H9 (cell line): Measurements from ENCODE around the gene DEPDC5. TPM values are rescaled to one million over a fixed set of nuclear protein-coding genes. Genes with fewer than 3 reads are reported as not detected.
A peak's percentile ranks its signal among the peaks of the same experiment; 100 is the strongest.

Experiments used
- DNase-seq: peaks from one replicate; pipeline ENCODE4 v3.0.0-alpha.2; 2017
- H2AFZ ChIP-seq: one replicate; pipeline ENCODE4 v1.6.1; 2013; ENCODE audit warnings: mild to moderate bottlenecking, low read length, control low read depth, moderate library complexity
- H2AK5ac ChIP-seq: 2 replicates; pipeline ENCODE4 v1.6.1; 2013; ENCODE audit warnings: low read length, control low read depth, mixed read lengths; ENCODE audit not compliant: insufficient read length
- H2BK120ac ChIP-seq: one replicate; pipeline ENCODE4 v1.6.1; 2013; ENCODE audit warnings: low read depth, mild to moderate bottlenecking, low read length, control low read depth, inconsistent platforms; ENCODE audit not compliant: poor library complexity, severe bottlenecking
- H2BK12ac ChIP-seq: 2 replicates; pipeline ENCODE4 v1.6.1; 2013; ENCODE audit warnings: low read length, control low read depth, mixed read lengths, low read depth; ENCODE audit not compliant: insufficient read length
- H2BK15ac ChIP-seq: 2 replicates; pipeline ENCODE4 v1.6.1; 2013; ENCODE audit warnings: low read depth, low read length, control low read depth
- H2BK20ac ChIP-seq: one replicate; pipeline ENCODE4 v1.6.1; 2013; ENCODE audit warnings: low read depth, mild to moderate bottlenecking, low read length, control low read depth, inconsistent platforms; ENCODE audit not compliant: poor library complexity, severe bottlenecking
- H2BK5ac ChIP-seq: 2 replicates; pipeline ENCODE4 v1.6.1; 2013; ENCODE audit warnings: low read length, control low read depth, mixed read lengths; ENCODE audit not compliant: insufficient read length
- H3K14ac ChIP-seq: 2 replicates; pipeline ENCODE4 v1.6.1; 2013; ENCODE audit warnings: low read length, control low read depth; ENCODE audit not compliant: insufficient read depth
- H3K18ac ChIP-seq: 2 replicates; pipeline ENCODE4 v1.6.1; 2013; ENCODE audit warnings: low read depth, mild to moderate bottlenecking, mixed read lengths, low read length, control low read depth; ENCODE audit not compliant: insufficient read length
- H3K23ac ChIP-seq: 2 replicates; pipeline ENCODE4 v1.6.1; 2013; ENCODE audit warnings: low read length, control low read depth, mixed read lengths, low read depth; ENCODE audit not compliant: insufficient read length
- H3K23me2 ChIP-seq: 2 replicates; pipeline ENCODE4 v1.6.1; 2013; ENCODE audit warnings: low read depth, mild to moderate bottlenecking, mixed read lengths, low read length, control low read depth; ENCODE audit not compliant: insufficient read length, poor library complexity, severe bottlenecking
- H3K27ac ChIP-seq: 2 replicates; pipeline ENCODE4 v1.5.1; 2013; ENCODE audit warnings: low read length, control low read depth, mixed read lengths, low read depth; ENCODE audit not compliant: insufficient read length
- H3K27me3 ChIP-seq: 2 replicates; pipeline ENCODE4 v1.6.1; 2013; ENCODE audit warnings: low read length, control low read depth, inconsistent platforms; ENCODE audit not compliant: insufficient read depth
- H3K4ac ChIP-seq: 2 replicates; pipeline ENCODE4 v1.6.1; 2013; ENCODE audit warnings: low read depth, mild to moderate bottlenecking, control low read depth, inconsistent platforms, low read length, moderate library complexity
- H3K4me1 ChIP-seq: 2 replicates; pipeline ENCODE4 v1.6.1; 2013; ENCODE audit warnings: low read length, control low read depth, inconsistent platforms; ENCODE audit not compliant: insufficient read depth
- H3K4me2 ChIP-seq: 2 replicates; pipeline ENCODE4 v1.6.1; 2013; ENCODE audit warnings: low read length, control low read depth, mixed read lengths; ENCODE audit not compliant: insufficient read length, insufficient read depth
- H3K56ac ChIP-seq: 2 replicates; pipeline ENCODE4 v1.6.1; 2013; ENCODE audit warnings: low read depth, mild to moderate bottlenecking, mixed read lengths, low read length, control low read depth; ENCODE audit not compliant: insufficient read length
- H3K79me1 ChIP-seq: 2 replicates; pipeline ENCODE4 v1.6.1; 2013; ENCODE audit warnings: low read depth, mild to moderate bottlenecking, moderate library complexity, low read length, control low read depth, inconsistent platforms; ENCODE audit not compliant: insufficient read depth, poor library complexity, severe bottlenecking
- H3K79me2 ChIP-seq: 2 replicates; pipeline ENCODE4 v1.6.1; 2013; ENCODE audit warnings: low read length, control low read depth, inconsistent platforms; ENCODE audit not compliant: insufficient read depth
- H3K9ac ChIP-seq: 2 replicates; pipeline ENCODE4 v1.6.1; 2013; ENCODE audit warnings: low read length, control low read depth, mixed read lengths; ENCODE audit not compliant: insufficient read length; ENCODE audit errors: extremely low read depth
- H3K9me3 ChIP-seq: one replicate; pipeline ENCODE4 v1.6.1; 2013; ENCODE audit warnings: low read depth, low read length, inconsistent platforms; ENCODE audit not compliant: control insufficient read depth
- H3T11ph ChIP-seq: one replicate; pipeline ENCODE4 v1.6.1; 2013; ENCODE audit warnings: mild to moderate bottlenecking, low read length, control low read depth, inconsistent platforms
- H4K20me1 ChIP-seq: one replicate; pipeline ENCODE4 v1.6.1; 2013; ENCODE audit not compliant: control insufficient read depth, insufficient read length, insufficient read depth
- H4K5ac ChIP-seq: 2 replicates; pipeline ENCODE4 v1.6.1; 2013; ENCODE audit warnings: low read depth, mild to moderate bottlenecking, mixed read lengths, low read length, control low read depth; ENCODE audit not compliant: insufficient read length
- H4K8ac ChIP-seq: replicated peaks from 2 replicates; pipeline ENCODE4 v1.6.1; 2013; ENCODE audit warnings: low read length, control low read depth, mixed read lengths, low read depth; ENCODE audit not compliant: insufficient read length
- H4K91ac ChIP-seq: 2 replicates; pipeline ENCODE4 v1.6.1; 2013; ENCODE audit warnings: low read depth, mild to moderate bottlenecking, moderate library complexity, mixed read lengths, low read length, control low read depth; ENCODE audit not compliant: insufficient read length
- H3K27ac Mint-ChIP-seq, 3 experiments: 2 replicates in 2 of 3; 3 replicates in 1 of 3; pipeline ENCODE4 v1.8.0; 2020 to 2021; ENCODE audit warnings: mixed read lengths in 3 of 3, mild to moderate bottlenecking in 1 of 3, moderate library complexity in 1 of 3
- H3K27me3 Mint-ChIP-seq: 2 replicates; pipeline ENCODE4 v1.8.0; 2021; ENCODE audit warnings: low read depth, mild to moderate bottlenecking, moderate library complexity, mixed read lengths
- H3K36me3 Mint-ChIP-seq, 3 experiments: 2 replicates in 2 of 3; 3 replicates in 1 of 3; pipeline ENCODE4 v1.8.0; 2020 to 2021; ENCODE audit warnings: low read depth in 3 of 3, mixed read lengths in 3 of 3; ENCODE audit not compliant: insufficient read depth in 1 of 3
- H3K4me1 Mint-ChIP-seq, 2 experiments: 2 replicates each; pipeline ENCODE4 v1.8.0; 2020; ENCODE audit warnings: mixed read lengths in 2 of 2
- H3K4me3 Mint-ChIP-seq, 2 experiments: 2 replicates in 1 of 2; 3 replicates in 1 of 2; pipeline ENCODE4 v1.8.0; 2020 to 2021; ENCODE audit warnings: mild to moderate bottlenecking in 2 of 2, mixed read lengths in 2 of 2, moderate library complexity in 1 of 2
- H3K9me3 Mint-ChIP-seq, 2 experiments: 2 replicates in 1 of 2; 3 replicates in 1 of 2; pipeline ENCODE4 v1.8.0; 2020; ENCODE audit warnings: mild to moderate bottlenecking in 2 of 2, mixed read lengths in 2 of 2, moderate library complexity in 1 of 2
- CTCF ChIP-seq: fragments of 200-600 bp; sonication (generic); conservative IDR thresholded peaks from 3 replicates; pipeline ENCODE4 v1.8.0; 2021; ENCODE audit warnings: antibody characterized with exemption, mild to moderate bottlenecking
- WGBS: extraction: QIAGEN DNeasy Blood & Tissue Kit; methylation state at CpG from one replicate; pipeline ENCODE4 v1.1.7; 2013; ENCODE audit warnings: missing lambda C conversion rate, low lambda C conversion rate, mixed read lengths; ENCODE audit not compliant: insufficient read length; ENCODE audit errors: extremely low coverage; 5-methylcytosine and 5-hydroxymethylcytosine counted together
- total RNA-seq: library from RNA; stranded (reverse); gene quantifications from 2 replicates; pipeline ENCODE4 v1.2.1, GENCODE V29; 2021

The DEPDC5 gene
- total RNA-seq, 1 experiment from 2014 or later, result 29.2 TPM

- Histone ChIP-seq H2BK120ac (no peak overlapping the region), H3K9me3 (no peaks in the 10 kb centered on the region), H3K56ac (no peak overlapping the region), H3K4ac (no peak overlapping the region), H3K27me3 (no peaks in the 10 kb centered on the region), H3K9ac (no peak overlapping the region), H3K4me2 (no peak overlapping the region), H3K18ac (no peak overlapping the region), H2BK5ac (no peak overlapping the region), H2BK20ac (no peak overlapping the region), H3K79me2 (no peaks in the 10 kb centered on the region), H2AFZ (no peak overlapping the region), H3K27ac (no peak overlapping the region), H2BK15ac (no peak overlapping the region), H4K5ac (no peak overlapping the region), H3K79me1 (no peaks in the 10 kb centered on the region), H2AK5ac (no peak overlapping the region), H4K8ac (no peak overlapping the region), H3T11ph (no peak overlapping the region), H3K14ac (no peak overlapping the region), H4K20me1 (no peaks in the 10 kb centered on the region), H2BK12ac (no peak overlapping the region), H3K23me2 (no peaks in the 10 kb centered on the region), H3K23ac (no peak overlapping the region), H4K91ac (no peak overlapping the region), H3K4me1 (no peaks in the 10 kb centered on the region)
- DNase-seq, result no peak
- Mint-ChIP-seq H3K36me3 (peaks cover 0 to 29% (median 13%) of the 10 kb centered on the region in 3 experiments; a peak in 5 of 7 replicates), H3K4me1 (no peaks in the 10 kb centered on the region), H3K27ac (peak overlapping the region in 2 of 3 experiments; percentile 20 to 60; a peak in 2 of 7 replicates), H3K4me3 (no peak overlapping the region), H3K27me3 (no peaks in the 10 kb centered on the region), H3K9me3 (no peaks in the 10 kb centered on the region)
- WGBS, result no CpG with 5 or more reads among the region's 1 CpG
- TF ChIP-seq CTCF, result no peak
These were observed 80.1 kb downstream of the DEPDC5 start for GRCh38 chr22:31833930-31834329.
